ENCODE data around the gene C3orf85.

- no peak for TF ChIP-seq CTCF (IDR thresholded peaks at IDR 0.05)
- TF ChIP-seq POLR2A (IDR thresholded peaks at IDR 0.05): no peak
Measured at GRCh38 chr3:109122690-109123089, 13.8 kb upstream of the C3orf85 start.
